ENCODE measurements around the gene VPS37B. TPM values are rescaled to one million over a fixed set of nuclear protein-coding genes. Genes with fewer than 3 reads are reported as not detected.

Gene VPS37B
- total RNA-seq, 1 experiment from 2014 or later = 12.3 TPM

GRCh38 chr12:122848471-122849351 is 47.2 kb downstream of the VPS37B start:
- Histone ChIP-seq H3K9ac (ENCODE audit: extremely low read depth, insufficient read length, low read length) (no peak overlapping the region), H4K5ac (ENCODE audit: insufficient read length, low read depth, low read length) (no peak overlapping the region), H3K4me1 (ENCODE audit: insufficient read depth, low read length) (no peaks in the 10 kb centered on the region), H3K79me2 (ENCODE audit: insufficient read depth, low read length) (no peaks in the 10 kb centered on the region), H2BK15ac (ENCODE audit: low read depth, low read length) (no peak overlapping the region), H2BK5ac (ENCODE audit: insufficient read length, low read length) (no peak overlapping the region), H2BK20ac (ENCODE audit: low read depth, low read length, poor library complexity, severe bottlenecking) (no peak overlapping the region), H3K23ac (ENCODE audit: insufficient read length, low read depth, low read length) (no peak overlapping the region), H3K4ac (ENCODE audit: low read depth, low read length) (no peak overlapping the region), H3K18ac (ENCODE audit: insufficient read length, low read depth, low read length) (no peak overlapping the region), H3K27ac (ENCODE audit: insufficient read length, low read depth, low read length) (no peak overlapping the region), H3K27me3 (ENCODE audit: insufficient read depth, low read length) (no peaks in the 10 kb centered on the region), H3K79me1 (ENCODE audit: insufficient read depth, low read depth, low read length, poor library complexity, severe bottlenecking) (no peaks in the 10 kb centered on the region), H3K23me2 (ENCODE audit: insufficient read length, low read depth, low read length, poor library complexity, severe bottlenecking) (no peaks in the 10 kb centered on the region), H3K56ac (ENCODE audit: insufficient read length, low read depth, low read length) (no peak overlapping the region), H3K14ac (ENCODE audit: insufficient read depth, low read length) (no peak overlapping the region), H3K4me2 (ENCODE audit: insufficient read depth, insufficient read length, low read length) (no peak overlapping the region), H3T11ph (ENCODE audit: low read length) (no peak overlapping the region), H4K20me1 (ENCODE audit: control insufficient read depth, insufficient read depth, insufficient read length) (no peaks in the 10 kb centered on the region), H2AFZ (ENCODE audit: low read length) (no peak overlapping the region), H2BK120ac (ENCODE audit: low read depth, low read length, poor library complexity, severe bottlenecking) (no peak overlapping the region), H3K9me3 (ENCODE audit: control insufficient read depth, low read depth, low read length) (no peaks in the 10 kb centered on the region), H2BK12ac (ENCODE audit: insufficient read length, low read depth, low read length) (no peak overlapping the region), H4K8ac (replicated peaks; ENCODE audit: insufficient read length, low read depth, low read length) (no peak overlapping the region), H4K91ac (ENCODE audit: insufficient read length, low read depth, low read length) (no peak overlapping the region), H2AK5ac (ENCODE audit: insufficient read length, low read length) (no peak overlapping the region)
- WGBS (ENCODE audit: extremely low coverage, insufficient read length, low lambda C conversion rate) = no CpG with 5 or more reads among the region's 36 CpGs
- Mint-ChIP-seq H3K4me1 (peaks cover 3 to 5% of the 10 kb centered on the region in 2 experiments; a peak in 3 of 4 replicates), H3K36me3 (ENCODE audit: insufficient read depth in 1 of 3, low read depth in 3 of 3) (no peaks in the 10 kb centered on the region), H3K27me3 (ENCODE audit: low read depth) (peaks cover 4% of the 10 kb centered on the region), H3K9me3 (no peaks in the 10 kb centered on the region), H3K27ac (no peak overlapping the region; a peak in 1 of 7 replicates), H3K4me3 (no peak overlapping the region)
- no peak for DNase-seq
- no peak for TF ChIP-seq CTCF (conservative IDR thresholded peaks at IDR 0.05)
